HepG2 (cell line): ENCODE data around the gene TMEM63B. TPM values are rescaled to one million over a fixed set of nuclear protein-coding genes. Genes with fewer than 3 reads are reported as not detected.

ENCODE experiments used
- CEBPB ChIP-seq: IDR thresholded peaks from 2 replicates; pipeline ENCODE4 v1.6.1; 2011; ENCODE audit warnings: low read depth, low read length, improper control_type of control experiment, borderline replicate concordance
- DR1 ChIP-seq: sonication (generic); formaldehyde crosslinking; IDR thresholded peaks from 2 replicates; pipeline ENCODE4 v1.8.0; 2021; ENCODE audit warnings: mild to moderate bottlenecking, missing genetic modification reagents, inconsistent platforms
- FOXK1 ChIP-seq: sonication (generic); formaldehyde crosslinking; IDR thresholded peaks from 2 replicates; pipeline ENCODE4 v1.4.0; 2020; ENCODE audit warnings: low read depth, missing genetic modification reagents, borderline replicate concordance
- HMG20A ChIP-seq: IDR thresholded peaks from 2 replicates; pipeline ENCODE4 v1.6.1; 2016; ENCODE audit warnings: borderline replicate concordance
- MAFG ChIP-seq: sonication (generic); formaldehyde crosslinking; IDR thresholded peaks from 2 replicates; pipeline ENCODE4 v1.5.1; 2020; ENCODE audit warnings: mild to moderate bottlenecking, missing genetic modification reagents
- MBD4 ChIP-seq: IDR thresholded peaks from 2 replicates; pipeline ENCODE4 v1.6.1; 2012; ENCODE audit warnings: low read length, inconsistent platforms, borderline replicate concordance
- MED13 ChIP-seq: sonication (generic); formaldehyde crosslinking; IDR thresholded peaks from 2 replicates; pipeline ENCODE4 v1.5.0; 2020; ENCODE audit warnings: missing genetic modification reagents
- MEIS2 ChIP-seq: sonication (generic); formaldehyde crosslinking; IDR thresholded peaks from 2 replicates; pipeline ENCODE4 v1.9.0; 2021; ENCODE audit warnings: mild to moderate bottlenecking, missing genetic modification reagents
- MTA1 ChIP-seq: sonication (generic); formaldehyde crosslinking; IDR thresholded peaks from 2 replicates; pipeline ENCODE4 v1.4.0; 2020; ENCODE audit warnings: missing genetic modification reagents, mild to moderate bottlenecking, borderline replicate concordance
- RNF2 ChIP-seq: fragments of 450-650 bp; conservative IDR thresholded peaks from 2 replicates; pipeline ENCODE4 v1.6.1; 2016; ENCODE audit warnings: low read depth
- TSC22D2 ChIP-seq: sonication (generic); formaldehyde crosslinking; IDR thresholded peaks from 2 replicates; pipeline ENCODE4 v1.5.1; 2020; ENCODE audit warnings: missing genetic modification reagents, mild to moderate bottlenecking, borderline replicate concordance
- ZFAT ChIP-seq: sonication (generic); formaldehyde crosslinking; conservative IDR thresholded peaks from 2 replicates; pipeline ENCODE4 v1.8.1; 2023; ENCODE audit warnings: missing genetic modification reagents, inconsistent platforms
- ZNF205 ChIP-seq: IDR thresholded peaks from 2 replicates; pipeline ENCODE4 v1.6.1; 2018; ENCODE audit warnings: missing biosample characterization, missing genetic modification reagents
- ZNF282 ChIP-seq: fragments of 450-650 bp; IDR thresholded peaks from 2 replicates; pipeline ENCODE4 v1.6.1; 2018; ENCODE audit not compliant: partially characterized antibody
- ZNF652 ChIP-seq: IDR thresholded peaks from 2 replicates; pipeline ENCODE4 v1.6.1; 2016; ENCODE audit warnings: low read depth, borderline replicate concordance
- ZZZ3 ChIP-seq: sonication (generic); formaldehyde crosslinking; IDR thresholded peaks from 2 replicates; pipeline ENCODE4 v1.4.0; 2020; ENCODE audit warnings: missing genetic modification reagents, mild to moderate bottlenecking, borderline replicate concordance
- polyA plus RNA-seq, 8 experiments: library from polyadenylated mRNA; depleted of rRNA in 3 of 8; stranded (reverse) in 7 of 8; unstranded in 1 of 8; fragments of >200 nt; fragmentation: Illumina TruSeq in 4 of 8; extraction: Trizol in 4 of 8; gene quantifications; 2 replicates each; pipeline versions ENCODE4 v1.2.1 to v1.2.3, GENCODE V29; 2011 to 2016; ENCODE audit warnings: low read depth in 4 of 8, missing spikeins in 1 of 8, mixed read lengths in 1 of 8; ENCODE audit not compliant: insufficient read depth in 1 of 8
- total RNA-seq, 5 experiments: library from RNA; depleted of rRNA; stranded (reverse); fragments of >200 nt; fragmentation: Illumina TruSeq; extraction: Trizol; gene quantifications; 2 replicates each; pipeline ENCODE4 v1.2.3, GENCODE V29; 2016; ENCODE audit warnings: low read depth in 1 of 5
- TF ChIP-seq, protein P1 (sequence below): sonication (generic); formaldehyde crosslinking; IDR thresholded peaks from 2 replicates; pipeline ENCODE4 v1.8.0; 2022; ENCODE audit warnings: low read depth, missing genetic modification reagents
- TF ChIP-seq, protein P2 (sequence below): sonication (generic); formaldehyde crosslinking; IDR thresholded peaks from 2 replicates; pipeline ENCODE4 v1.5.0; 2020; ENCODE audit warnings: mild to moderate bottlenecking, missing genetic modification reagents, borderline replicate concordance
- TF ChIP-seq, protein P3 (sequence below): sonication (generic); formaldehyde crosslinking; IDR thresholded peaks from 2 replicates; pipeline ENCODE4 v1.8.1; 2022; ENCODE audit warnings: low read depth, mild to moderate bottlenecking, missing genetic modification reagents
- TF ChIP-seq, protein P4 (sequence below): sonication (generic); formaldehyde crosslinking; IDR thresholded peaks from 2 replicates; pipeline ENCODE4 v1.4.0; 2020; ENCODE audit warnings: missing genetic modification reagents, mild to moderate bottlenecking, borderline replicate concordance

Gene TMEM63B
- total and polyA plus RNA-seq, 2 of the 13 experiments (the other 11 are each of a cell fraction or from before 2014, with no cell fraction given), result 27.4 to 75.8 TPM

DNA sequence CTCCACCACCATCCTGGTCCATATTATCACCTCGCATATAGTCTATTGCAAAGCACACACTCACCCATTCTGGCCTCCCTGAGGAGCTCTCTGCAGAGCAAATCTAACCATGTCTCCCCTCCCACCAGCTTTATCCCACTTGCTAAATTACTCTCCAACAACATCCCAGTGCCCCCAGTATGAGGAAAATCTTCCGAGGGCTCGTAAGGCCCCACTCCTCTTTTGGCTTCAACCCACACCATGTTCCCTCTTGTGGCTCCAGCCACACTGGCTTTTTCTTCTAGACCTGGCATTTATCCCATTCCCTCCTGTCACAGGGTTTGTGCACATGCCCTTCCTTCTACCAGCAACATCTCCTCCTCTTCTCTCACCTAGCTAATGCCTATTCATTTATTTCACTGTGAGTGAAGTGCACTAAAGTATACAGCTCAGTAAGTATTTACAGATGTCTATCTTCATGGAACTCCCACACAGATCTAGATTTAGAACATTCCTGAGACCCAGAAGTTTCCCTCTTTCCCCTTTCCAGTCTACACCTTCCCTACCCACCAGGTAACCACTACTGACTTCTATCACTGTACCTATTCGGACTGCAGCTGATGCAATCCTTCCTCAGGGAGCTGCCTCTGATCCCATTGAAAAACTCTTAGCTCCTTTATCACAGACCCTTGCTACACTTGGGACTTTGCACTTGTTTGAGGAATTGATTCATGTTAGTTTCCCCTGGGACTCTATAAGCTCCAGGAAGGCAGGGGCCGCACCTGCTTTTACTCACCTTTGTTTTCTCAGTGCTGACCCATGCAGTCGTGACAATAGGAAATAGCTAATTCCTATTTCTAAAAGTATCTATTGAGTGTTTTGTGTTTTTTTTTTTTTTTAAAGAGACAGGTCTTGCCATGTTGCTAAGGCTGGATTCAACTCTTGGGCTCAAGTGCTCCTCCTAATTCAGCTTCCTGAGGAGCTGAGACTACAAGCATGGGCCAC, 15.6 kb upstream of the TMEM63B start (continued):
- TF ChIP-seq MTA1 (CRISPR knock-in tag) (peak; percentile 56; the same call in 1 of the 2 replicates), FOXK1 (CRISPR knock-in tag) (0 out of 2 replicates have a peak, but pooled peaks have one; percentile 43), ZNF205 (CRISPR knock-in tag) (peak; percentile 77), ZNF652 (CRISPR knock-in tag) (peak; percentile 56; the same call in 1 of the 2 replicates), MEIS2 (CRISPR knock-in tag) (no peak), ZNF282 (no peak), MED13 (no peak), CEBPB (peak; percentile 97), MAFG (CRISPR knock-in tag) (no peak), ZFAT (CRISPR knock-in tag) (no peak), RNF2 (no peak), TSC22D2 (0 out of 2 replicates have a peak, but pooled peaks have one; percentile 32), ZZZ3 (CRISPR knock-in tag) (no peak), DR1 (no peak), MBD4 (no peak), HMG20A (peak; percentile 81)
- TF ChIP-seq, protein P1, sequence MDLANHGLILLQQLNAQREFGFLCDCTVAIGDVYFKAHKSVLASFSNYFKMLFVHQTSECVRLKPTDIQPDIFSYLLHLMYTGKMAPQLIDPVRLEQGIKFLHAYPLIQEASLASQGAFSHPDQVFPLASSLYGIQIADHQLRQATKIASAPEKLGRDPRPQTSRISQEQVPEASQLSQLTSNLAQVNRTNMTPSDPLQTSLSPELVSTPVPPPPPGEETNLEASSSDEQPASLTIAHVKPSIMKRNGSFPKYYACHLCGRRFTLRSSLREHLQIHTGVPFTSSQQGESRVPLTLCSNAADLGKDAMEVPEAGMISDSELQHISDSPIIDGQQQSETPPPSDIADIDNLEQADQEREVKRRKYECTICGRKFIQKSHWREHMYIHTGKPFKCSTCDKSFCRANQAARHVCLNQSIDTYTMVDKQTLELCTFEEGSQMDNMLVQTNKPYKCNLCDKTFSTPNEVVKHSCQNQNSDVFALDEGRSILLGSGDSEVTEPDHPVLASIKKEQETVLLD (CRISPR knock-in tag), result no peak
- TF ChIP-seq, protein P2, sequence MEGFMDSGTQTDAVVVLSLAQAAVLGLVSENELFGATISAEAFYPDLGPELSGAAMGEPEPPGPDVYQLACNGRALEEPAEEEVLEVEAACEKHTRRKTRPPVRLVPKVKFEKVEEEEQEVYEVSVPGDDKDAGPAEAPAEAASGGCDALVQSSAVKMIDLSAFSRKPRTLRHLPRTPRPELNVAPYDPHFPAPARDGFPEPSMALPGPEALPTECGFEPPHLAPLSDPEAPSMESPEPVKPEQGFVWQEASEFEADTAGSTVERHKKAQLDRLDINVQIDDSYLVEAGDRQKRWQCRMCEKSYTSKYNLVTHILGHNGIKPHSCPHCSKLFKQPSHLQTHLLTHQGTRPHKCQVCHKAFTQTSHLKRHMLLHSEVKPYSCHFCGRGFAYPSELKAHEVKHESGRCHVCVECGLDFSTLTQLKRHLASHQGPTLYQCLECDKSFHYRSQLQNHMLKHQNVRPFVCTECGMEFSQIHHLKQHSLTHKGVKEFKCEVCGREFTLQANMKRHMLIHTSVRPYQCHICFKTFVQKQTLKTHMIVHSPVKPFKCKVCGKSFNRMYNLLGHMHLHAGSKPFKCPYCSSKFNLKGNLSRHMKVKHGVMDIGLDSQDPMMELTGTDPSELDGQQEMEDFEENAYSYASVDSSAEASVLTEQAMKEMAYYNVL, result peak; percentile 64; the same call in 1 of the 2 replicates
- TF ChIP-seq, protein P3, sequence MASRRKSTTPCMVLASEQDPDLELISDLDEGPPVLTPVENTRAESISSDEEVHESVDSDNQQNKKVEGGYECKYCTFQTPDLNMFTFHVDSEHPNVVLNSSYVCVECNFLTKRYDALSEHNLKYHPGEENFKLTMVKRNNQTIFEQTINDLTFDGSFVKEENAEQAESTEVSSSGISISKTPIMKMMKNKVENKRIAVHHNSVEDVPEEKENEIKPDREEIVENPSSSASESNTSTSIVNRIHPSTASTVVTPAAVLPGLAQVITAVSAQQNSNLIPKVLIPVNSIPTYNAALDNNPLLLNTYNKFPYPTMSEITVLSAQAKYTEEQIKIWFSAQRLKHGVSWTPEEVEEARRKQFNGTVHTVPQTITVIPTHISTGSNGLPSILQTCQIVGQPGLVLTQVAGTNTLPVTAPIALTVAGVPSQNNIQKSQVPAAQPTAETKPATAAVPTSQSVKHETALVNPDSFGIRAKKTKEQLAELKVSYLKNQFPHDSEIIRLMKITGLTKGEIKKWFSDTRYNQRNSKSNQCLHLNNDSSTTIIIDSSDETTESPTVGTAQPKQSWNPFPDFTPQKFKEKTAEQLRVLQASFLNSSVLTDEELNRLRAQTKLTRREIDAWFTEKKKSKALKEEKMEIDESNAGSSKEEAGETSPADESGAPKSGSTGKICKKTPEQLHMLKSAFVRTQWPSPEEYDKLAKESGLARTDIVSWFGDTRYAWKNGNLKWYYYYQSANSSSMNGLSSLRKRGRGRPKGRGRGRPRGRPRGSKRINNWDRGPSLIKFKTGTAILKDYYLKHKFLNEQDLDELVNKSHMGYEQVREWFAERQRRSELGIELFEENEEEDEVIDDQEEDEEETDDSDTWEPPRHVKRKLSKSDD (CRISPR knock-in tag), result 0 out of 2 replicates have a peak, but pooled peaks have one; percentile 10
- TF ChIP-seq, protein P4, sequence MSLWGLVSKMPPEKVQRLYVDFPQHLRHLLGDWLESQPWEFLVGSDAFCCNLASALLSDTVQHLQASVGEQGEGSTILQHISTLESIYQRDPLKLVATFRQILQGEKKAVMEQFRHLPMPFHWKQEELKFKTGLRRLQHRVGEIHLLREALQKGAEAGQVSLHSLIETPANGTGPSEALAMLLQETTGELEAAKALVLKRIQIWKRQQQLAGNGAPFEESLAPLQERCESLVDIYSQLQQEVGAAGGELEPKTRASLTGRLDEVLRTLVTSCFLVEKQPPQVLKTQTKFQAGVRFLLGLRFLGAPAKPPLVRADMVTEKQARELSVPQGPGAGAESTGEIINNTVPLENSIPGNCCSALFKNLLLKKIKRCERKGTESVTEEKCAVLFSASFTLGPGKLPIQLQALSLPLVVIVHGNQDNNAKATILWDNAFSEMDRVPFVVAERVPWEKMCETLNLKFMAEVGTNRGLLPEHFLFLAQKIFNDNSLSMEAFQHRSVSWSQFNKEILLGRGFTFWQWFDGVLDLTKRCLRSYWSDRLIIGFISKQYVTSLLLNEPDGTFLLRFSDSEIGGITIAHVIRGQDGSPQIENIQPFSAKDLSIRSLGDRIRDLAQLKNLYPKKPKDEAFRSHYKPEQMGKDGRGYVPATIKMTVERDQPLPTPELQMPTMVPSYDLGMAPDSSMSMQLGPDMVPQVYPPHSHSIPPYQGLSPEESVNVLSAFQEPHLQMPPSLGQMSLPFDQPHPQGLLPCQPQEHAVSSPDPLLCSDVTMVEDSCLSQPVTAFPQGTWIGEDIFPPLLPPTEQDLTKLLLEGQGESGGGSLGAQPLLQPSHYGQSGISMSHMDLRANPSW (CRISPR knock-in tag), result peak; percentile 74; the same call in 1 of the 2 replicates
